Tibial artery (tissue), 4 donors: ENCODE measurements around the gene CTF1.
A peak's percentile ranks its signal among the peaks of the same experiment; 100 is the strongest.

ENCODE experiments used
- DNase-seq, 2 donors: peaks; one replicate each; pipeline ENCODE4 v3.0.0-alpha.2; 2019
- H3K27ac ChIP-seq, 2 donors: fragments of 200-600 bp; sonication (generic) in 1 of 2; 1 replicate in 1 of 2; 2 replicates in 1 of 2; pipeline ENCODE4 v1.5.1; 2018 to 2019; ENCODE audit warnings: mild to moderate bottlenecking in 1 of 2
- H3K27me3 ChIP-seq, 2 donors: fragments of 200-600 bp; sonication (generic) in 1 of 2; one replicate each; pipeline versions ENCODE4 v1.5.1 to v1.6.0; 2016 to 2019
- H3K36me3 ChIP-seq, 3 donors: fragments of 200-600 bp; sonication (generic) in 2 of 3; one replicate each; pipeline ENCODE4 v1.5.1; 2016 to 2019; ENCODE audit warnings: mild to moderate bottlenecking in 2 of 3
- H3K4me1 ChIP-seq, 4 donors: fragments of 200-600 bp; sonication (generic) in 2 of 4; 1 replicate in 3 of 4; 2 replicates in 1 of 4; pipeline ENCODE4 v1.5.1; 2016 to 2019
- H3K4me3 ChIP-seq, 2 donors: fragments of 200-600 bp; sonication (generic) in 1 of 2; 1 replicate in 1 of 2; 2 replicates in 1 of 2; pipeline ENCODE4 v1.5.1; 2018 to 2019; ENCODE audit warnings: mild to moderate bottlenecking in 2 of 2
- H3K9me3 ChIP-seq, 3 donors: fragments of 200-600 bp; sonication (generic) in 1 of 3; one replicate each; pipeline ENCODE4 v1.5.1; 2016 to 2019
- CTCF ChIP-seq, 2 experiments: fragments of 200-600 bp in 1 of 2; fragments of 450-650 bp in 1 of 2; IDR thresholded peaks; one replicate each; pipeline ENCODE4 v1.5.1; 2017 to 2019; ENCODE audit warnings: antibody characterized with exemption in 2 of 2, mild to moderate bottlenecking in 1 of 2, moderate library complexity in 1 of 2
- intact Hi-C: fragments of 100-400 bp; cut with DNase I; formaldehyde crosslinking; loops from one replicate; pipeline ENCODE4 v1.15.0; 2023; ENCODE audit warnings: low total_unique reads

The CTF1 gene

GRCh38 chr16:30946671-30947540 lies 50.5 kb downstream of the CTF1 start:
- intact Hi-C loops: no loop called here
- Histone ChIP-seq H3K4me1 (peaks cover 0 to 44% (median 33%) of the 10 kb centered on the region in 4 donors), H3K27me3 (no peaks in the 10 kb centered on the region), H3K4me3 (no peak overlapping the region), H3K9me3 (no peaks in the 10 kb centered on the region), H3K36me3 (peaks cover 0 to 40% (median 18%) of the 10 kb centered on the region in 3 donors), H3K27ac (no peak overlapping the region)
- DNase-seq: peak in 1 of 2 donors; percentile 74
- TF ChIP-seq CTCF (IDR thresholded peaks at IDR 0.05): no peak

- intact Hi-C loops: no loop called here
- Histone ChIP-seq H3K4me1 (peaks cover 0 to 46% (median 37%) of the 10 kb centered on the region in 4 donors), H3K36me3 (peaks cover 0 to 36% (median 14%) of the 10 kb centered on the region in 3 donors), H3K4me3 (peak overlapping the region; percentile 82 to 91), H3K27me3 (no peaks in the 10 kb centered on the region), H3K9me3 (no peaks in the 10 kb centered on the region), H3K27ac (peak overlapping the region; percentile 89)
- no peak for DNase-seq
- no peak for TF ChIP-seq CTCF (IDR thresholded peaks at IDR 0.05)
Measured at GRCh38 chr16:30947541-30947858, 51.1 kb downstream of the CTF1 start.

- no peaks in the 10 kb centered on the region for H3K9me3 ChIP-seq
- no peak for TF ChIP-seq CTCF (IDR thresholded peaks at IDR 0.05)
- intact Hi-C loops: loop anchor here (2.0 kb wide), 1 partner anchor 25 kb away; the partner anchor contains the start of gene FBXL19
- DNase-seq: peak; percentile 94 to 96
- no peaks in the 10 kb centered on the region for H3K27me3 ChIP-seq
- peak overlapping the region; percentile 89 for H3K27ac ChIP-seq
- H3K4me1 ChIP-seq: peaks cover 0 to 52% (median 41%) of the 10 kb centered on the region in 4 donors
- peak overlapping the region; percentile 82 to 91 for H3K4me3 ChIP-seq
- H3K36me3 ChIP-seq: peaks cover 0 to 34% (median 9%) of the 10 kb centered on the region in 3 donors
Measured at GRCh38 chr16:30947859-30948666, 51.6 kb downstream of the CTF1 start.

GRCh38 chr16:30948667-30949649 lies 52.5 kb downstream of the CTF1 start, which contains the start of gene ORAI3:
TSS of gene ORAI3 (plus strand) at chr16:30949068. CDS start at chr16:30949290, 222 bp downstream.
- peaks cover 0 to 61% (median 49%) of the 10 kb centered on the region in 4 donors for H3K4me1 ChIP-seq
- peak; percentile 81 to 89 for DNase-seq
- H3K4me3 ChIP-seq: peak within 1 kb of the TSS; percentile 82 to 91
- no peak for TF ChIP-seq CTCF (IDR thresholded peaks at IDR 0.05)
- no peaks in the 10 kb centered on the region for H3K9me3 ChIP-seq
- H3K27ac ChIP-seq: peak within 1 kb of the TSS; percentile 89
- H3K36me3 ChIP-seq: peaks cover 0 to 37% (median 8%) of the 10 kb centered on the region in 3 donors
- H3K27me3 ChIP-seq: no peaks in the 10 kb centered on the region
- intact Hi-C loops: loop anchor here (2.0 kb wide), 1 partner anchor 26 kb away; the partner anchor contains the start of gene FBXL19
